ENCODE data around the gene CCDC124. TPM values are rescaled to one million over a fixed set of nuclear protein-coding genes. Genes with fewer than 3 reads are reported as not detected.
A peak's percentile ranks its signal among the peaks of the same experiment; 100 is the strongest.

CCDC124 gene
- polyA plus RNA-seq, 1 of the 3 experiments (the other 2 are of a cell fraction), result 231 TPM

- peak overlapping the region in 1 of 2 experiments; percentile 30; a peak in 2 of 4 replicates for H3K4me3 ChIP-seq (ENCODE audit: low read depth in 2 of 2, low read length in 1 of 2)
- H3K27ac ChIP-seq (ENCODE audit: low read depth in 2 of 2, low read length in 1 of 2), result no peak overlapping the region
- no peak overlapping the region for H2AFZ ChIP-seq (ENCODE audit: low read depth)
- peaks cover 1 to 19% of the 10 kb centered on the region in 2 experiments; a peak in 2 of 4 replicates for H3K4me1 ChIP-seq (ENCODE audit: control insufficient read depth in 1 of 2, insufficient read depth in 2 of 2, low read depth in 1 of 2, low read length in 1 of 2)
- H3K4me2 ChIP-seq, result peak overlapping the region; percentile 63; the same call in 1 of the 2 replicates
- ChIA-PET CTCF (interaction anchor here (1.0 to 4.1 kb wide), 8 partner anchors 8 to 110 kb away, joined by 3 to 36 read pairs (median 4); partner anchors contain the start of genes CCDC124, KCNN1 and RPL18A), POLR2A (interaction anchor here (0.6 kb wide), 1 partner anchor 430 kb away, joined by 3 read pairs; no protein-coding TSS in a partner anchor)
- TF ChIP-seq ELF1 (IDR thresholded peaks at IDR 0.05) (no peak), EP300 (IDR thresholded peaks at IDR 0.05; ENCODE audit: borderline replicate concordance in 1 of 2, low read depth in 1 of 2, low read length in 1 of 2) (no peak), RAD21 (IDR thresholded peaks at IDR 0.05; ENCODE audit: low read length) (no peak), FOSL2 (IDR thresholded peaks at IDR 0.05; ENCODE audit: borderline replicate concordance, low read depth) (no peak), MXI1 (IDR thresholded peaks at IDR 0.05; ENCODE audit: low read depth, low read length) (no peak), YY1 (IDR thresholded peaks at IDR 0.05; ENCODE audit: low read depth) (no peak), USF2 (IDR thresholded peaks at IDR 0.05; ENCODE audit: borderline replicate concordance, low read depth, low read length) (no peak), NRF1 (IDR thresholded peaks at IDR 0.05; ENCODE audit: low read depth, low read length) (no peak), PBX3 (IDR thresholded peaks at IDR 0.05) (no peak), TAF1 (IDR thresholded peaks at IDR 0.05; ENCODE audit: borderline replicate concordance, low read depth, low read length) (no peak), POLR2AphosphoS5 (IDR thresholded peaks at IDR 0.05; ENCODE audit: low read depth, low read length) (no peak), EZH2phosphoT487 (IDR thresholded peaks at IDR 0.05; ENCODE audit: borderline replicate concordance, low read depth) (no peak; the same call in 1 of the 2 replicates), RXRA (IDR thresholded peaks at IDR 0.05; ENCODE audit: borderline replicate concordance, low read depth) (no peak), SIN3A (IDR thresholded peaks at IDR 0.05; ENCODE audit: borderline replicate concordance, low read depth, low read length) (no peak), GATA2 (CRISPR knock-in tag; IDR thresholded peaks at IDR 0.05) (no peak)
- TF ChIP-seq, protein P1, sequence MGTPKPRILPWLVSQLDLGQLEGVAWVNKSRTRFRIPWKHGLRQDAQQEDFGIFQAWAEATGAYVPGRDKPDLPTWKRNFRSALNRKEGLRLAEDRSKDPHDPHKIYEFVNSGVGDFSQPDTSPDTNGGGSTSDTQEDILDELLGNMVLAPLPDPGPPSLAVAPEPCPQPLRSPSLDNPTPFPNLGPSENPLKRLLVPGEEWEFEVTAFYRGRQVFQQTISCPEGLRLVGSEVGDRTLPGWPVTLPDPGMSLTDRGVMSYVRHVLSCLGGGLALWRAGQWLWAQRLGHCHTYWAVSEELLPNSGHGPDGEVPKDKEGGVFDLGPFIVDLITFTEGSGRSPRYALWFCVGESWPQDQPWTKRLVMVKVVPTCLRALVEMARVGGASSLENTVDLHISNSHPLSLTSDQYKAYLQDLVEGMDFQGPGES (IDR thresholded peaks at IDR 0.05; ENCODE audit: low read depth, low read length), result no peak
- TF ChIP-seq, protein P2, sequence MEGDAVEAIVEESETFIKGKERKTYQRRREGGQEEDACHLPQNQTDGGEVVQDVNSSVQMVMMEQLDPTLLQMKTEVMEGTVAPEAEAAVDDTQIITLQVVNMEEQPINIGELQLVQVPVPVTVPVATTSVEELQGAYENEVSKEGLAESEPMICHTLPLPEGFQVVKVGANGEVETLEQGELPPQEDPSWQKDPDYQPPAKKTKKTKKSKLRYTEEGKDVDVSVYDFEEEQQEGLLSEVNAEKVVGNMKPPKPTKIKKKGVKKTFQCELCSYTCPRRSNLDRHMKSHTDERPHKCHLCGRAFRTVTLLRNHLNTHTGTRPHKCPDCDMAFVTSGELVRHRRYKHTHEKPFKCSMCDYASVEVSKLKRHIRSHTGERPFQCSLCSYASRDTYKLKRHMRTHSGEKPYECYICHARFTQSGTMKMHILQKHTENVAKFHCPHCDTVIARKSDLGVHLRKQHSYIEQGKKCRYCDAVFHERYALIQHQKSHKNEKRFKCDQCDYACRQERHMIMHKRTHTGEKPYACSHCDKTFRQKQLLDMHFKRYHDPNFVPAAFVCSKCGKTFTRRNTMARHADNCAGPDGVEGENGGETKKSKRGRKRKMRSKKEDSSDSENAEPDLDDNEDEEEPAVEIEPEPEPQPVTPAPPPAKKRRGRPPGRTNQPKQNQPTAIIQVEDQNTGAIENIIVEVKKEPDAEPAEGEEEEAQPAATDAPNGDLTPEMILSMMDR (IDR thresholded peaks at IDR 0.05), result no peak
- TF ChIP-seq, protein P3, sequence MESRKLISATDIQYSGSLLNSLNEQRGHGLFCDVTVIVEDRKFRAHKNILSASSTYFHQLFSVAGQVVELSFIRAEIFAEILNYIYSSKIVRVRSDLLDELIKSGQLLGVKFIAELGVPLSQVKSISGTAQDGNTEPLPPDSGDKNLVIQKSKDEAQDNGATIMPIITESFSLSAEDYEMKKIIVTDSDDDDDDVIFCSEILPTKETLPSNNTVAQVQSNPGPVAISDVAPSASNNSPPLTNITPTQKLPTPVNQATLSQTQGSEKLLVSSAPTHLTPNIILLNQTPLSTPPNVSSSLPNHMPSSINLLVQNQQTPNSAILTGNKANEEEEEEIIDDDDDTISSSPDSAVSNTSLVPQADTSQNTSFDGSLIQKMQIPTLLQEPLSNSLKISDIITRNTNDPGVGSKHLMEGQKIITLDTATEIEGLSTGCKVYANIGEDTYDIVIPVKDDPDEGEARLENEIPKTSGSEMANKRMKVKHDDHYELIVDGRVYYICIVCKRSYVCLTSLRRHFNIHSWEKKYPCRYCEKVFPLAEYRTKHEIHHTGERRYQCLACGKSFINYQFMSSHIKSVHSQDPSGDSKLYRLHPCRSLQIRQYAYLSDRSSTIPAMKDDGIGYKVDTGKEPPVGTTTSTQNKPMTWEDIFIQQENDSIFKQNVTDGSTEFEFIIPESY (IDR thresholded peaks at IDR 0.05; ENCODE audit: borderline replicate concordance, low read depth), result no peak
- H3K9ac ChIP-seq, result no peak overlapping the region
- H3K9me2 ChIP-seq, result no peaks in the 10 kb centered on the region
- no peaks in the 10 kb centered on the region for H3K36me3 ChIP-seq (replicated peaks in 1 of 2; ENCODE audit: control insufficient read depth in 1 of 2, insufficient read depth in 2 of 2, low read length in 1 of 2)
- no peaks in the 10 kb centered on the region for H3K9me3 ChIP-seq
- DNase-seq, result peak; percentile 75
- WGBS (ENCODE audit: low lambda C conversion rate), result 1% methylated on average over 16 of the region's 68 CpGs
- H3K79me2 ChIP-seq (ENCODE audit: insufficient read depth), result no peaks in the 10 kb centered on the region
- peaks cover 2% of the 10 kb centered on the region for H3F3A ChIP-seq (replicated peaks; ENCODE audit: insufficient read depth)
- no peaks in the 10 kb centered on the region for H4K20me1 ChIP-seq (ENCODE audit: insufficient read depth)
- H3K27me3 ChIP-seq (ENCODE audit: insufficient read depth), result peaks cover 52% of the 10 kb centered on the region
Observed at GRCh38 chr19:17951990-17952976, 19.5 kb downstream of the CCDC124 start.
